ENCODE measurements around the gene FN1.

FN1 gene

GRCh38 chr2:215435280-215435869 lies 493 bp downstream of the FN1 start:
- no peak for FAIRE-seq
- DNase-seq (ENCODE audit: insufficient read length, low spot score) = no peak
- no peak for TF ChIP-seq POLR2A (IDR thresholded peaks at IDR 0.05; ENCODE audit: low read depth, low read length)

DNA sequence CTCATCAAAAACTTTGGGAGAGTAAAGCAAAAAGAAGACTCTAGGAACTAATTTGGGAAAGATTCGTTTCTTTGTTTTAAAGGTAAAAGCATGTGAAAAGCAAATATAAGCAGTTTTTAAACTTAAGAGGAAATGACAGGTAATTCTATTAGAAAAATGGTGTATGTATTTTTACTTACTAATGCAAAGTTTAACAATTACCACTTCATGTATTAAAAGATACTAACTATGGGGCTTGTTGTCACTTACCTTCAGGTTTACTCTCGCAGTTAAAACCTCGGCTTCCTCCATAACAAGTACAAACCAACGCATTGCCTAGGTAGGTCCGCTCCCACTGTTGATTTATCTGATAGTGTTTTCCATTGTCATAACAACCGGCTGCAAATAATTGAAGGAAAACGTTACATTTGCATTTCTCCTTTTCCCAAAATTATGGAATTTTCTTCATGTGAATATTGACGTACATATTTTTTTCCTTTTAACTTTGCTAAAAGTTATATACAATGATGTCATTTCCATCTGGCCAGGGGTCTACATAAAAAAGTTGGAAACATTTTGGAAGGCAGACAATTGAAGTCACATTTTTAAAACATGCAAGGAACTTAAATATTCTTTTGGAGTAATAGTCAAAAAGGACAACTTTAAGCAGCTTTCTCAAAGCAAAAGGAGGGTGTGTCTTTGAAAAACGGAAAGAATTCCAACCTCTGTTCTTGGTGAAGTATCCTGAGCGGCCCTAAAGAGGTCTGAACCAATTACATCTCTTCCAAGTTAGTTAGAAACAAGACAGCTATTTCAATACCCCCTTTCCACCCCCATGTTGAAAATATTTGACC lies 1.2 kb downstream of the FN1 start:
- TF ChIP-seq POLR2A (IDR thresholded peaks at IDR 0.05; ENCODE audit: low read depth, low read length) = no peak
- FAIRE-seq (no peak), DNase-seq (ENCODE audit: insufficient read length, low spot score) (no peak)

- DNase-seq (ENCODE audit: insufficient read length, low spot score) = no peak
- TF ChIP-seq POLR2A (IDR thresholded peaks at IDR 0.05; ENCODE audit: low read depth, low read length) = no peak
- no peak for FAIRE-seq
These were observed 2.9 kb downstream of the FN1 start for GRCh38 chr2:215432759-215433594.

GRCh38 chr2:215431778-215432758 lies 3.8 kb downstream of the FN1 start:
- FAIRE-seq (no peak), DNase-seq (ENCODE audit: insufficient read length, low spot score) (no peak)
- no peak for TF ChIP-seq POLR2A (IDR thresholded peaks at IDR 0.05; ENCODE audit: low read depth, low read length)

- DNase-seq (ENCODE audit: insufficient read length, low spot score) = no peak
- FAIRE-seq = no peak
- no peak for TF ChIP-seq POLR2A (IDR thresholded peaks at IDR 0.05; ENCODE audit: low read depth, low read length)
These were observed 4.6 kb downstream of the FN1 start for GRCh38 chr2:215431290-215431689.

DNA sequence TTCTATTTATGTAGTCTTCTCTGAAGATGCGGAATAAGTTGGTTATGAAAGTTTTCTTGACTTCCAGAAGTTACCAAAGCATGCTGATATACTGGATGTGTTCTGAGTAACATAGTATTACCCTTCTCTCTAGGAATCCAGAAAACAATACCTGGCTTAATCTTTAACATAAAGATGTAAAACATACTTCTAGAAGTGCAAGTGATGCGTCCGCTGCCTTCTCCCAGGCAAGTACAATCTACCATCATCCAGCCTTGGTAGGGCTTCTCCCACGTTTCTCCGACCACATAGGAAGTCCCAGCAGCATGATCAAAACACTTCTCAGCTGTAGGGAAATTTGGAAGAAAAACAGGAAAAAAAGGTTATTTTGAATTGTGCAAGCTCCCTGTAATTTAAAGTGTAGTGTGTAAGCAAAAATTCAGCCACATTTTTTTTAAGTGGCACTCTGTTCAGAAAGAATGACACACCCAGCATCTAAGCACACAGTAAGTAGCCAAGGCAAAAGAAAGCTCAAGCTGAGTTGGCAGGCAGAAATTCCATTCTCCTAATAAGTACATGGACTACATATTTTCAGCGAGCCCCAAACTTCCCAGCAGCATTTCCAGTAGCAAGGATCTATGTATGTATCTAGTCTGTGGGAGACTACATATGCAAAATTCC lies 5.2 kb downstream of the FN1 start:
- FAIRE-seq (peak; percentile 67), DNase-seq (ENCODE audit: insufficient read length, low spot score) (no peak)
- TF ChIP-seq POLR2A (IDR thresholded peaks at IDR 0.05; ENCODE audit: low read depth, low read length) = no peak

GRCh38 chr2:215429424-215429823 lies 6.4 kb downstream of the FN1 start:
- DNase-seq (ENCODE audit: insufficient read length, low spot score) (no peak), FAIRE-seq (no peak)
- no peak for TF ChIP-seq POLR2A (IDR thresholded peaks at IDR 0.05; ENCODE audit: low read depth, low read length)

GRCh38 chr2:215428060-215428910 lies 7.6 kb downstream of the FN1 start:
- DNase-seq (ENCODE audit: insufficient read length, low spot score) = no peak
- no peak for FAIRE-seq
- no peak for TF ChIP-seq POLR2A (IDR thresholded peaks at IDR 0.05; ENCODE audit: low read depth, low read length)

DNA sequence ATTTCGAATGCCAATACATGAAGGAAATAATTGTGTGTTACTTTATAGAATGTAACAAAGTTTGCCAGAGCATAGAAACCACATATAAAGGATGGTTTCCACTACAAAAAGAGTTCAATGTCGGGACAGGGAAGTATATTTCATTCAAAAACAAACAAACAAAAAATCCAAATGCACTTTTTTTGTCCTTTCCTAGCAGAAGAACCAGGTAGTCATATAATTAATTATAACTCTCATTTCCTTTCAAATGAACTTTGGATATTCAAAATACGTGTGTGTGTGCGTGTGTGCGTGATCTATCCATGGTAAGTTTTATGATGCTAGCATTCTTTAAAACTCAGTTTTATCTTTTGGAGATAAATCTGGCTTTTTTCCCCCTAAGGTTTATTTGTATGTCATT lies 8.3 kb downstream of the FN1 start:
- FAIRE-seq (no peak), DNase-seq (ENCODE audit: insufficient read length, low spot score) (no peak)
- no peak for TF ChIP-seq POLR2A (IDR thresholded peaks at IDR 0.05; ENCODE audit: low read depth, low read length)

DNA sequence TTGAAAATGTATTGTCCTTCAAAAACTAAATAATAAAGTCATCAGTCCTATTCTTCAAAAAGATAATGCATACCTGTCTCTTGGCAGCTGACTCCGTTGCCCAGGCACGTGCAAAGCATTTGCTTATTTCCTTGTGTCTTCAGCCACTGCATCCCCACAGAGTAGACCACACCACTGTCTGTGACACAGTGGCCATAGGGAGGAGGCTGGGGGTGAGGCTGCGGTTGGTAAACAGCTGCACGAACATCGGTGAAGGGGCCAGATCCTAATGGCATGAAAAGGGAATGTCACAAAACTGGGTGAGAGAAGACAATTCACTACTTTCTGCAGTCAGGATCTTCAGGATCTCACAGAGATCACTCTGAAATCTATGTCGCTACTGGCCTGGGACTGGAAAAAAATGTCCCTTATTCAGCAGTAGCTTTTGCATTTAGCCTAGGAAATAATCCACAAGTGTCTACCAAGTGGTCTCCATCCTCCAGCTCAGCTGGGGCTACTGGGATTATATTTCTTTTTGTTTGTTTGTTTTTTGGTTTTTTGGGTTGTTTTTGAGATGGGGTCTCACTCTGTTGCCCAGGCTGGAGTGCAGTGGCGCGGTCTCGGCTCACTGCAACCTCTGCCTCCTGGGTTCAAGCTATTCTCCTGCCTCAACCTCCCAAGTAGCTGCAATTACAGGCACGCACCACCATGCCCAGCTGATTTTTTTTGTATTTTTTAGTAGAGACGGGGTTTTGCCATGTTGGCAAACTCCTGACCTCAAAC lies 10.7 kb downstream of the FN1 start:
- no peak for FAIRE-seq
- DNase-seq (ENCODE audit: insufficient read length, low spot score) = no peak
- no peak for TF ChIP-seq POLR2A (IDR thresholded peaks at IDR 0.05; ENCODE audit: low read depth, low read length)

- no peak for FAIRE-seq
- no peak for DNase-seq (ENCODE audit: insufficient read length, low spot score)
- TF ChIP-seq POLR2A (IDR thresholded peaks at IDR 0.05; ENCODE audit: low read depth, low read length) = no peak
These were observed 11.8 kb downstream of the FN1 start for GRCh38 chr2:215423928-215424540.

Measured in H54 (cell line).